ENCODE data around the gene SMYD3. TPM values are rescaled to one million over a fixed set of nuclear protein-coding genes. Genes with fewer than 3 reads are reported as not detected.

SMYD3 gene
- total RNA-seq, 1 donor from 2014 or later, result 46.7 TPM

- no peak for DNase-seq (ENCODE audit: low spot score)
These were observed 359.3 kb downstream of the SMYD3 start for GRCh38 chr1:246147524-246148461.

GRCh38 chr1:246146804-246147523 is 360.1 kb downstream of the SMYD3 start:
- DNase-seq (ENCODE audit: low spot score), result no peak

GRCh38 chr1:246145900-246146299 is 361.2 kb downstream of the SMYD3 start:
- no peak for DNase-seq (ENCODE audit: low spot score)

GRCh38 chr1:246144931-246145330 is 362.1 kb downstream of the SMYD3 start:
- DNase-seq (ENCODE audit: low spot score), result no peak

GRCh38 chr1:246142320-246142893 is 364.7 kb downstream of the SMYD3 start:
- DNase-seq (ENCODE audit: low spot score), result no peak

- no peak for DNase-seq (ENCODE audit: low spot score)
These were observed 365.8 kb downstream of the SMYD3 start for GRCh38 chr1:246141306-246141705.

- no peak for DNase-seq (ENCODE audit: low spot score)
These were observed 367.3 kb downstream of the SMYD3 start for GRCh38 chr1:246139745-246140182.

- DNase-seq (ENCODE audit: low spot score), result no peak
These were observed 368.3 kb downstream of the SMYD3 start for GRCh38 chr1:246138781-246139180.

- DNase-seq (ENCODE audit: low spot score), result no peak
These were observed 370.6 kb downstream of the SMYD3 start for GRCh38 chr1:246136477-246136876.

GRCh38 chr1:246134789-246135188 is 372.3 kb downstream of the SMYD3 start:
- DNase-seq (ENCODE audit: low spot score), result no peak

GRCh38 chr1:246131095-246131494 is 376.0 kb downstream of the SMYD3 start:
- DNase-seq (ENCODE audit: low spot score), result no peak

- DNase-seq (ENCODE audit: low spot score), result no peak
These were observed 378.5 kb downstream of the SMYD3 start for GRCh38 chr1:246128494-246129069.

- no peak for DNase-seq (ENCODE audit: low spot score)
These were observed 380.5 kb downstream of the SMYD3 start for GRCh38 chr1:246126580-246126979.

- no peak for DNase-seq (ENCODE audit: low spot score)
These were observed 385.0 kb downstream of the SMYD3 start for GRCh38 chr1:246122071-246122470.

- no peak for DNase-seq (ENCODE audit: low spot score)
These were observed 385.5 kb downstream of the SMYD3 start for GRCh38 chr1:246121533-246121932.

- DNase-seq (ENCODE audit: low spot score), result peak; percentile 51
These were observed 389.9 kb downstream of the SMYD3 start for GRCh38 chr1:246117066-246117791.

GRCh38 chr1:246114369-246114768 is 392.7 kb downstream of the SMYD3 start:
- DNase-seq (ENCODE audit: low spot score), result no peak

- no peak for DNase-seq (ENCODE audit: low spot score)
These were observed 393.5 kb downstream of the SMYD3 start for GRCh38 chr1:246113555-246114095.

GRCh38 chr1:246111570-246111969 is 395.5 kb downstream of the SMYD3 start:
- DNase-seq (ENCODE audit: low spot score), result no peak

- DNase-seq (ENCODE audit: low spot score), result peak; percentile 21
These were observed 396.5 kb downstream of the SMYD3 start for GRCh38 chr1:246110343-246111219.
